Liver (tissue), 9 donors: Measurements from ENCODE around the gene DUT. TPM values are rescaled to one million over a fixed set of nuclear protein-coding genes. Genes with fewer than 3 reads are reported as not detected.

Experiments used
- DNase-seq: peaks from one replicate; pipeline ENCODE4 v3.0.0-alpha.2; 2017; ENCODE audit warnings: low spot score
- H3K27ac ChIP-seq, 2 donors: one replicate each; pipeline ENCODE4 v1.7.0; 2013; ENCODE audit warnings: inconsistent platforms in 2 of 2, low read length in 2 of 2, control low read depth in 1 of 2, low read depth in 1 of 2, mild to moderate bottlenecking in 1 of 2
- H3K27me3 ChIP-seq, 4 donors: one replicate each; pipeline versions ENCODE4 v1.6.1 to v1.7.0; 2013; ENCODE audit warnings: low read length in 3 of 4, inconsistent platforms in 1 of 4, mild to moderate bottlenecking in 1 of 4, moderate library complexity in 1 of 4; ENCODE audit not compliant: control insufficient read depth in 4 of 4, insufficient read depth in 4 of 4
- H3K36me3 ChIP-seq, 4 donors: one replicate each; pipeline versions ENCODE4 v1.6.1 to v1.7.0; 2013; ENCODE audit warnings: low read length in 3 of 4, mild to moderate bottlenecking in 3 of 4, low read depth in 1 of 4, moderate library complexity in 1 of 4; ENCODE audit not compliant: control insufficient read depth in 4 of 4, insufficient read depth in 3 of 4
- H3K4me1 ChIP-seq, 4 donors: one replicate each; pipeline versions ENCODE4 v1.6.1 to v1.7.0; 2013; ENCODE audit warnings: low read length in 3 of 4, mild to moderate bottlenecking in 3 of 4, moderate library complexity in 1 of 4; ENCODE audit not compliant: control insufficient read depth in 4 of 4, insufficient read depth in 4 of 4
- H3K4me3 ChIP-seq, 3 donors: one replicate each; pipeline versions ENCODE4 v1.6.1 to v1.7.0; 2013; ENCODE audit warnings: low read length in 3 of 3, control low read depth in 1 of 3, low read depth in 1 of 3, mild to moderate bottlenecking in 1 of 3
- H3K9ac ChIP-seq, 2 donors: one replicate each; pipeline ENCODE4 v1.7.0; 2013; ENCODE audit warnings: low read length in 2 of 2, mild to moderate bottlenecking in 2 of 2, moderate library complexity in 2 of 2, control low read depth in 1 of 2, low read depth in 1 of 2
- H3K9me3 ChIP-seq, 4 donors: one replicate each; pipeline versions ENCODE4 v1.6.1 to v1.7.0; 2013; ENCODE audit warnings: low read length in 3 of 4; ENCODE audit not compliant: control insufficient read depth in 4 of 4
- EGR1 ChIP-seq, 2 donors: IDR thresholded peaks; 2 replicates each; pipeline ENCODE4 v1.6.1; 2016 to 2018; ENCODE audit warnings: antibody characterized with exemption in 2 of 2, low read depth in 2 of 2
- FOXA1 ChIP-seq: IDR thresholded peaks from 2 replicates; pipeline ENCODE4 v1.6.1; 2016; ENCODE audit warnings: antibody characterized with exemption
- FOXA2 ChIP-seq: IDR thresholded peaks from 2 replicates; pipeline ENCODE4 v1.6.1; 2016; ENCODE audit warnings: antibody characterized with exemption
- GABPA ChIP-seq, 2 donors: IDR thresholded peaks in 1 of 2; conservative IDR thresholded peaks in 1 of 2; 2 replicates each; pipeline ENCODE4 v1.6.1; 2016; ENCODE audit warnings: antibody characterized with exemption in 2 of 2, mild to moderate bottlenecking in 1 of 2, moderate library complexity in 1 of 2
- HNF4A ChIP-seq, 2 donors: conservative IDR thresholded peaks; 2 replicates each; pipeline ENCODE4 v1.6.1; 2016; ENCODE audit warnings: antibody characterized with exemption in 2 of 2, mild to moderate bottlenecking in 2 of 2
- HNF4G ChIP-seq: IDR thresholded peaks from 2 replicates; pipeline ENCODE4 v1.6.1; 2016; ENCODE audit warnings: antibody characterized with exemption
- JUND ChIP-seq, 2 donors: IDR thresholded peaks; 2 replicates each; pipeline ENCODE4 v1.6.1; 2016; ENCODE audit warnings: antibody characterized with exemption in 2 of 2
- RAD21 ChIP-seq, 2 donors: IDR thresholded peaks; 2 replicates each; pipeline ENCODE4 v1.6.1; 2016; ENCODE audit warnings: antibody characterized with exemption in 2 of 2, mild to moderate bottlenecking in 2 of 2
- RXRA ChIP-seq, 2 donors: IDR thresholded peaks; 2 replicates each; pipeline ENCODE4 v1.6.1; 2017 to 2018; ENCODE audit warnings: antibody characterized with exemption in 2 of 2, mild to moderate bottlenecking in 1 of 2
- SP1 ChIP-seq: IDR thresholded peaks from 2 replicates; pipeline ENCODE4 v1.6.1; 2018; ENCODE audit warnings: antibody characterized with exemption, mild to moderate bottlenecking
- TAF1 ChIP-seq: conservative IDR thresholded peaks from 2 replicates; pipeline ENCODE4 v1.6.1; 2016; ENCODE audit warnings: antibody characterized with exemption, mild to moderate bottlenecking
- YY1 ChIP-seq: IDR thresholded peaks from 2 replicates; pipeline ENCODE4 v1.6.1; 2016; ENCODE audit warnings: antibody characterized with exemption, mild to moderate bottlenecking
- WGBS: extraction: QIAGEN DNeasy Blood & Tissue Kit; methylation state at CpG from one replicate; pipeline ENCODE4 v1.1.7; 2013; 5-methylcytosine and 5-hydroxymethylcytosine counted together
- polyA plus RNA-seq, 2 donors: library from polyadenylated mRNA; stranded (reverse) in 1 of 2; unstranded in 1 of 2; fragments of 200-250 nt in 1 of 2; fragments of >200 nt in 1 of 2; fragmentation: Nextera tagmentation in 1 of 2; extraction: Ambion mirVana in 1 of 2; gene quantifications; one replicate each; pipeline versions ENCODE4 v1.2.1 to v1.2.3, GENCODE V29; 2013 to 2015
- total RNA-seq, 2 donors: library from RNA; depleted of rRNA; stranded (reverse); fragments of >200 nt; gene quantifications; one replicate each; pipeline ENCODE4 v1.2.3, GENCODE V29; 2014
- TF ChIP-seq, protein P1 (sequence below): IDR thresholded peaks from 2 replicates; pipeline ENCODE4 v1.6.1; 2016; ENCODE audit warnings: antibody characterized with exemption
- TF ChIP-seq, protein P2 (sequence below): IDR thresholded peaks from 2 replicates; pipeline ENCODE4 v1.6.1; 2016; ENCODE audit warnings: antibody characterized with exemption, mild to moderate bottlenecking
- TF ChIP-seq, protein P3 (sequence below): fragments of 150-350 bp; IDR thresholded peaks from 2 replicates; pipeline ENCODE4 v1.5.1; 2017; ENCODE audit warnings: improper control_type of control experiment, low read depth, low read length; ENCODE audit not compliant: missing input control
- TF ChIP-seq, protein P4 (sequence below): IDR thresholded peaks from 2 replicates; pipeline ENCODE4 v1.6.1; 2016; ENCODE audit warnings: antibody characterized with exemption
- donor health status: healthy.
- donor health status: healthy.
- donor health status: healthy.
- donor health status: healthy.
- donor health status: healthy.

Gene DUT
- total and polyA plus RNA-seq, 4 donors, result 12.8 to 58.7 (median 35.1) TPM

DNA sequence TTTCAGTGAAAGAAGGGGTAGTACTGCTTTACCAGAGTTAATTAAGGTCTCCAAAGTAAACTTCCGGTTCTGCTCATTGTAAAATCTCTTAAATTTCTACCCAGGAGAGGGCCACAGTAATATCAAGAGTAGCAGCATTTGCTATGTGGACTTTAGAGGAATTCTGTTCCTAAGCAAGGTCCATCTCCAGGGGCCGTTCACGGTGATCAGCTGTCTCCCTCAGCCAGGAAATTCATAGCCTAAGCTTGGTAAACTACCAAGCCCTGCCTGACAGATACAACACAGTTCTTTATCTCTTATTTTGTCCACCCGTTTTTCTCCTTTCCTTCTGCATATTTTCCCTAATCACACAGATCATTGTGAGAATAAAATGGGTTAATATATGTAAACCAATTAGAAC is 2.3 kb downstream of the DUT start:
- Histone ChIP-seq H3K27me3 (no peaks in the 10 kb centered on the region), H3K4me3 (no peak overlapping the region), H3K27ac (no peak overlapping the region), H3K36me3 (peaks cover 0 to 25% (median 13%) of the 10 kb centered on the region in 4 donors), H3K9ac (no peak overlapping the region), H3K9me3 (no peaks in the 10 kb centered on the region), H3K4me1 (peaks cover 4 to 13% (median 10%) of the 10 kb centered on the region in 4 donors)
- 51% methylated on average over 4 of the region's 4 CpGs for WGBS
- TF ChIP-seq, protein P1, sequence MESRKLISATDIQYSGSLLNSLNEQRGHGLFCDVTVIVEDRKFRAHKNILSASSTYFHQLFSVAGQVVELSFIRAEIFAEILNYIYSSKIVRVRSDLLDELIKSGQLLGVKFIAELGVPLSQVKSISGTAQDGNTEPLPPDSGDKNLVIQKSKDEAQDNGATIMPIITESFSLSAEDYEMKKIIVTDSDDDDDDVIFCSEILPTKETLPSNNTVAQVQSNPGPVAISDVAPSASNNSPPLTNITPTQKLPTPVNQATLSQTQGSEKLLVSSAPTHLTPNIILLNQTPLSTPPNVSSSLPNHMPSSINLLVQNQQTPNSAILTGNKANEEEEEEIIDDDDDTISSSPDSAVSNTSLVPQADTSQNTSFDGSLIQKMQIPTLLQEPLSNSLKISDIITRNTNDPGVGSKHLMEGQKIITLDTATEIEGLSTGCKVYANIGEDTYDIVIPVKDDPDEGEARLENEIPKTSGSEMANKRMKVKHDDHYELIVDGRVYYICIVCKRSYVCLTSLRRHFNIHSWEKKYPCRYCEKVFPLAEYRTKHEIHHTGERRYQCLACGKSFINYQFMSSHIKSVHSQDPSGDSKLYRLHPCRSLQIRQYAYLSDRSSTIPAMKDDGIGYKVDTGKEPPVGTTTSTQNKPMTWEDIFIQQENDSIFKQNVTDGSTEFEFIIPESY, result no peak
- TF ChIP-seq, protein P2, sequence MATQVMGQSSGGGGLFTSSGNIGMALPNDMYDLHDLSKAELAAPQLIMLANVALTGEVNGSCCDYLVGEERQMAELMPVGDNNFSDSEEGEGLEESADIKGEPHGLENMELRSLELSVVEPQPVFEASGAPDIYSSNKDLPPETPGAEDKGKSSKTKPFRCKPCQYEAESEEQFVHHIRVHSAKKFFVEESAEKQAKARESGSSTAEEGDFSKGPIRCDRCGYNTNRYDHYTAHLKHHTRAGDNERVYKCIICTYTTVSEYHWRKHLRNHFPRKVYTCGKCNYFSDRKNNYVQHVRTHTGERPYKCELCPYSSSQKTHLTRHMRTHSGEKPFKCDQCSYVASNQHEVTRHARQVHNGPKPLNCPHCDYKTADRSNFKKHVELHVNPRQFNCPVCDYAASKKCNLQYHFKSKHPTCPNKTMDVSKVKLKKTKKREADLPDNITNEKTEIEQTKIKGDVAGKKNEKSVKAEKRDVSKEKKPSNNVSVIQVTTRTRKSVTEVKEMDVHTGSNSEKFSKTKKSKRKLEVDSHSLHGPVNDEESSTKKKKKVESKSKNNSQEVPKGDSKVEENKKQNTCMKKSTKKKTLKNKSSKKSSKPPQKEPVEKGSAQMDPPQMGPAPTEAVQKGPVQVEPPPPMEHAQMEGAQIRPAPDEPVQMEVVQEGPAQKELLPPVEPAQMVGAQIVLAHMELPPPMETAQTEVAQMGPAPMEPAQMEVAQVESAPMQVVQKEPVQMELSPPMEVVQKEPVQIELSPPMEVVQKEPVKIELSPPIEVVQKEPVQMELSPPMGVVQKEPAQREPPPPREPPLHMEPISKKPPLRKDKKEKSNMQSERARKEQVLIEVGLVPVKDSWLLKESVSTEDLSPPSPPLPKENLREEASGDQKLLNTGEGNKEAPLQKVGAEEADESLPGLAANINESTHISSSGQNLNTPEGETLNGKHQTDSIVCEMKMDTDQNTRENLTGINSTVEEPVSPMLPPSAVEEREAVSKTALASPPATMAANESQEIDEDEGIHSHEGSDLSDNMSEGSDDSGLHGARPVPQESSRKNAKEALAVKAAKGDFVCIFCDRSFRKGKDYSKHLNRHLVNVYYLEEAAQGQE, result no peak
- TF ChIP-seq, protein P3, sequence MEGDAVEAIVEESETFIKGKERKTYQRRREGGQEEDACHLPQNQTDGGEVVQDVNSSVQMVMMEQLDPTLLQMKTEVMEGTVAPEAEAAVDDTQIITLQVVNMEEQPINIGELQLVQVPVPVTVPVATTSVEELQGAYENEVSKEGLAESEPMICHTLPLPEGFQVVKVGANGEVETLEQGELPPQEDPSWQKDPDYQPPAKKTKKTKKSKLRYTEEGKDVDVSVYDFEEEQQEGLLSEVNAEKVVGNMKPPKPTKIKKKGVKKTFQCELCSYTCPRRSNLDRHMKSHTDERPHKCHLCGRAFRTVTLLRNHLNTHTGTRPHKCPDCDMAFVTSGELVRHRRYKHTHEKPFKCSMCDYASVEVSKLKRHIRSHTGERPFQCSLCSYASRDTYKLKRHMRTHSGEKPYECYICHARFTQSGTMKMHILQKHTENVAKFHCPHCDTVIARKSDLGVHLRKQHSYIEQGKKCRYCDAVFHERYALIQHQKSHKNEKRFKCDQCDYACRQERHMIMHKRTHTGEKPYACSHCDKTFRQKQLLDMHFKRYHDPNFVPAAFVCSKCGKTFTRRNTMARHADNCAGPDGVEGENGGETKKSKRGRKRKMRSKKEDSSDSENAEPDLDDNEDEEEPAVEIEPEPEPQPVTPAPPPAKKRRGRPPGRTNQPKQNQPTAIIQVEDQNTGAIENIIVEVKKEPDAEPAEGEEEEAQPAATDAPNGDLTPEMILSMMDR, result no peak
- TF ChIP-seq HNF4G (no peak), FOXA2 (no peak), RAD21 (IDR thresholded peaks at IDR 0.05) (no peak), YY1 (no peak), RXRA (IDR thresholded peaks at IDR 0.05) (no peak), FOXA1 (no peak), JUND (IDR thresholded peaks at IDR 0.05) (no peak), TAF1 (no peak), SP1 (no peak), HNF4A (conservative IDR thresholded peaks at IDR 0.05) (no peak)
- TF ChIP-seq, protein P4, sequence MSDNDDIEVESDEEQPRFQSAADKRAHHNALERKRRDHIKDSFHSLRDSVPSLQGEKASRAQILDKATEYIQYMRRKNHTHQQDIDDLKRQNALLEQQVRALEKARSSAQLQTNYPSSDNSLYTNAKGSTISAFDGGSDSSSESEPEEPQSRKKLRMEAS, result no peak
- no peak for DNase-seq

DNA sequence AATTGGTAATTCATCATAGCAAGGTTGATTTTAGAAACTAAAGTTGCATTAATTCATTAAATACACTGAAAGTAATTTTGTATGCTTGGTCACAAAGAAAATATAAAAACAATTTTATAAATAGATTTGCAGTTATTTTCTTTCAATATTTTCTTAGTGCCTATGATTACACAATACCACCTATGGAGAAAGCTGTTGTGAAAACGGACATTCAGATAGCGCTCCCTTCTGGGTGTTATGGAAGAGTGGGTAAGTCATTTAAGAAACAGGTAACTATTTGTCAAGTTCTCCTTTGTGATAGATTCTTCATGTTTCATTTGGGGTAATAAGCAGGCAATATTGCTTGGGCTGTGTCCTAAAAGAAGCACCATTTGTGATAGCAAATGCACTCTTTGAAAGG is 3.0 kb downstream of the DUT start:
- H3K4me3 ChIP-seq, result no peak overlapping the region
- no peak overlapping the region for H3K9ac ChIP-seq
- 85% methylated on average over 2 of the region's 2 CpGs for WGBS
- H3K27ac ChIP-seq, result no peak overlapping the region
- no peaks in the 10 kb centered on the region for H3K27me3 ChIP-seq
- peaks cover 4 to 13% (median 10%) of the 10 kb centered on the region in 4 donors for H3K4me1 ChIP-seq
- no peaks in the 10 kb centered on the region for H3K9me3 ChIP-seq
- DNase-seq, result no peak
- H3K36me3 ChIP-seq, result peaks cover 0 to 25% (median 13%) of the 10 kb centered on the region in 4 donors
- TF ChIP-seq FOXA1 (no peak), YY1 (no peak), TAF1 (no peak), HNF4G (no peak), HNF4A (conservative IDR thresholded peaks at IDR 0.05) (no peak), JUND (IDR thresholded peaks at IDR 0.05) (no peak), GABPA (IDR thresholded peaks at IDR 0.05 in 1 of 2, conservative IDR thresholded peaks at IDR 0.05 in 1 of 2) (no peak), FOXA2 (no peak), EGR1 (IDR thresholded peaks at IDR 0.05; ENCODE audit: low read depth in 2 of 2) (no peak), RXRA (IDR thresholded peaks at IDR 0.05) (no peak), SP1 (no peak), RAD21 (IDR thresholded peaks at IDR 0.05) (no peak)
- TF ChIP-seq, protein P2, result no peak
- TF ChIP-seq, protein P1, result no peak
